ENCODE measurements around the gene CAPZA1. TPM values are rescaled to one million over a fixed set of nuclear protein-coding genes. Genes with fewer than 3 reads are reported as not detected.

CAPZA1 gene
- polyA plus RNA-seq, 1 of the 3 experiments (the other 2 are of a cell fraction), result 50.8 TPM

DNA sequence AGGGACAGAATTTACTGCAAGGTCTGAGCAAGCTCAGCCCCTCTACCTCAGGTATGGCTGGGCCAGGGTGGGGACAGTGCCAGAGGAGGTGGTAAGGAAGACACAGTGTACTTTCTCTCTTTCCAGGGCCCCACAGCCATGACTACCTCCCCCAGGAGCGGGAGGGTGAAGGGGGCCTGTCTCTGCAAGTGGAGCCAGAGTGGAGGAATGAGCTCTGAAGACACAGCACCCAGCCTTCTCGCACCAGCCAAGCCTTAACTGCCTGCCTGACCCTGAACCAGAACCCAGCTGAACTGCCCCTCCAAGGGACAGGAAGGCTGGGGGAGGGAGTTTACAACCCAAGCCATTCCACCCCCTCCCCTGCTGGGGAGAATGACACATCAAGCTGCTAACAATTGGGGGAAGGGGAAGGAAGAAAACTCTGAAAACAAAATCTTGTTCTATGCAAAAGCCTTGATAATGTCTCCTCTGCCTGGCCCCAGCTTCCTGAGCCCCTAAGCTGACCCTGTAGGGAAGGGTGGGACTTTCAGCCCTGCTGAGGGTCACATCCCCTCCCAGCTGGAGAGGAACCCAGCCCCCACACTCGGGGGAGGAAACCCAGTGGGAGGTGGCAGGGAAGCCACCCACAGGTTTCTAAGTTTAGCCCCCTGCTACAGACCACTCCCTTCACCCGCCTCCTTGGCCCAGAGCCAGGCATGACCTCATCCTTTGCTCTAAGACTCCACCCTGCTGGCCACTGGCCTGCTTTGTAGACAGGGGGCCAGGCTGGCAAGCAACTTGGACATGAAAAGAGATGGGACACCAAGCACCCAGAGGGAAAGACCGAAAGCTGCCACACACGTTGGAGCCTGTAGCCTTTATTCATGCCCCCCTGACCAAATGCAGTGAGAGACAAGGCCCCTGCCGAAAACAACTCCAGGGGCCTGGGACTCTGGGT, 80.9 kb downstream of the CAPZA1 start (continued):
- TF ChIP-seq CHD2 (IDR thresholded peaks at IDR 0.05; ENCODE audit: low read length, partially characterized antibody), result peak; percentile 24
- TF ChIP-seq FOXJ3 (CRISPR knock-in tag; IDR thresholded peaks at IDR 0.05), result no peak
- TF ChIP-seq GABPA (IDR thresholded peaks at IDR 0.05; ENCODE audit: low read depth), result peak; percentile 8; the same call in 1 of the 2 replicates
- TF ChIP-seq YY1 (IDR thresholded peaks at IDR 0.05; ENCODE audit: low read depth), result no peak
- peak; percentile 98 for TF ChIP-seq NFIC (IDR thresholded peaks at IDR 0.05; ENCODE audit: borderline replicate concordance)
- TF ChIP-seq, protein P1, sequence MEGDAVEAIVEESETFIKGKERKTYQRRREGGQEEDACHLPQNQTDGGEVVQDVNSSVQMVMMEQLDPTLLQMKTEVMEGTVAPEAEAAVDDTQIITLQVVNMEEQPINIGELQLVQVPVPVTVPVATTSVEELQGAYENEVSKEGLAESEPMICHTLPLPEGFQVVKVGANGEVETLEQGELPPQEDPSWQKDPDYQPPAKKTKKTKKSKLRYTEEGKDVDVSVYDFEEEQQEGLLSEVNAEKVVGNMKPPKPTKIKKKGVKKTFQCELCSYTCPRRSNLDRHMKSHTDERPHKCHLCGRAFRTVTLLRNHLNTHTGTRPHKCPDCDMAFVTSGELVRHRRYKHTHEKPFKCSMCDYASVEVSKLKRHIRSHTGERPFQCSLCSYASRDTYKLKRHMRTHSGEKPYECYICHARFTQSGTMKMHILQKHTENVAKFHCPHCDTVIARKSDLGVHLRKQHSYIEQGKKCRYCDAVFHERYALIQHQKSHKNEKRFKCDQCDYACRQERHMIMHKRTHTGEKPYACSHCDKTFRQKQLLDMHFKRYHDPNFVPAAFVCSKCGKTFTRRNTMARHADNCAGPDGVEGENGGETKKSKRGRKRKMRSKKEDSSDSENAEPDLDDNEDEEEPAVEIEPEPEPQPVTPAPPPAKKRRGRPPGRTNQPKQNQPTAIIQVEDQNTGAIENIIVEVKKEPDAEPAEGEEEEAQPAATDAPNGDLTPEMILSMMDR (IDR thresholded peaks at IDR 0.05), result peak; percentile 16; the same call in 1 of the 2 replicates
- TF ChIP-seq MXI1 (IDR thresholded peaks at IDR 0.05; ENCODE audit: low read depth, low read length), result no peak
- TF ChIP-seq RFX5 (IDR thresholded peaks at IDR 0.05; ENCODE audit: low read length), result no peak
- no peak for TF ChIP-seq FOXM1 (IDR thresholded peaks at IDR 0.05; ENCODE audit: low read depth)
- TF ChIP-seq, protein P2, sequence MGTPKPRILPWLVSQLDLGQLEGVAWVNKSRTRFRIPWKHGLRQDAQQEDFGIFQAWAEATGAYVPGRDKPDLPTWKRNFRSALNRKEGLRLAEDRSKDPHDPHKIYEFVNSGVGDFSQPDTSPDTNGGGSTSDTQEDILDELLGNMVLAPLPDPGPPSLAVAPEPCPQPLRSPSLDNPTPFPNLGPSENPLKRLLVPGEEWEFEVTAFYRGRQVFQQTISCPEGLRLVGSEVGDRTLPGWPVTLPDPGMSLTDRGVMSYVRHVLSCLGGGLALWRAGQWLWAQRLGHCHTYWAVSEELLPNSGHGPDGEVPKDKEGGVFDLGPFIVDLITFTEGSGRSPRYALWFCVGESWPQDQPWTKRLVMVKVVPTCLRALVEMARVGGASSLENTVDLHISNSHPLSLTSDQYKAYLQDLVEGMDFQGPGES (IDR thresholded peaks at IDR 0.05; ENCODE audit: low read depth, low read length), result no peak
- TF ChIP-seq NRF1 (IDR thresholded peaks at IDR 0.05; ENCODE audit: low read depth, low read length), result no peak

DNA sequence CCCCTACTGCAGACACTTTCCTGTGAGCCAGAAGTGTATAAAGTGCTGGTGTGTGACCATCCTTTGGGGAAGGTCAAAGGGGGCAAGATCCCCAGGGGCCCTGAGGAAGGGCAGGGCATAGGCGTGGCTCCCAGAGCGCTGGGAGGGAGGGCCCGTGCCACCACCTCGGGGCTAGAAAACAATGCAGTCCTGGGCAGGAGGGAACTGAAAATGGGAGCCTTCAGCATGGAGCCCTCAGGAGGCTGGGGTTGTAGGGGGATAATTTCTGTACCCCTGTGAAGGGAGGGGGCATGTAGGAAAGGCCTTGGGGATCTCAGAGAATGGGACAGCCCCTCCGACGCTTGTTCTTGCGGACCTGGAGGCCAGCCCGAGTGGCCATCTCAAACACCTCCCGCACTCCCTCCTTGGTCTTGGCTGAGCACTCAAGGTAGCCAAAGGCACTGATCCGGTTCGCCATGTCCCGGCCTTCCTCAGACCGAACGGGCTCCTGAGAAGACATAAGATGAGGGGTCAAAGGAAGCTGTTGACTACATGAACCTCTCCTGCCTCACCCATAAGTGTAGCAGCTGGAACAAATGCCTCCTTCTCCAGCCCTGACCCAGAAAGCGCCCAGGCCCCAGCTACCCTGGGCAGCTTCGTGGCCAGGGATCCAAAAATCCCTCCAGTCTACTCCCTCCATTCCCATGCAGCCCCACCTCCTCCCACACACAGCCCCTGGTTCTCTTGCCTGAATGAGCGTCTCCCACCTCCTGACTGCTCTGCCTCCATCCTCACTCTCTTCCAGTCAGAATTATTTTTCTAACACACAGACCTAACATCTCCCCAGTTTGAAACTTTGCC, 81.8 kb downstream of the CAPZA1 start:
- Histone ChIP-seq H3K36me3 (replicated peaks in 1 of 2; ENCODE audit: control insufficient read depth in 1 of 2, insufficient read depth in 2 of 2, low read length in 1 of 2) (peaks cover 28 to 54% of the 10 kb centered on the region in 2 experiments), H3K9me3 (no peaks in the 10 kb centered on the region), H2AFZ (ENCODE audit: low read depth) (no peak overlapping the region), H3K4me3 (ENCODE audit: low read depth in 2 of 2, low read length in 1 of 2) (0 out of 4 replicates have a peak overlapping the region, but pooled peaks of 1 of the 2 experiments have one; percentile 18), H3K27me3 (ENCODE audit: insufficient read depth) (no peaks in the 10 kb centered on the region), H4K20me1 (ENCODE audit: insufficient read depth) (peaks cover 11% of the 10 kb centered on the region), H3F3A (replicated peaks; ENCODE audit: insufficient read depth) (peaks cover 47% of the 10 kb centered on the region), H3K27ac (ENCODE audit: low read depth in 2 of 2, low read length in 1 of 2) (peak overlapping the region; percentile 70 to 90), H3K4me1 (ENCODE audit: control insufficient read depth in 1 of 2, insufficient read depth in 2 of 2, low read depth in 1 of 2, low read length in 1 of 2) (peaks cover 36 to 60% of the 10 kb centered on the region in 2 experiments; a peak in 3 of 4 replicates), H3K9me2 (no peaks in the 10 kb centered on the region), H3K79me2 (ENCODE audit: insufficient read depth) (peaks cover 38% of the 10 kb centered on the region), H3K4me2 (peak overlapping the region; percentile 46), H3K9ac (peak overlapping the region; percentile 57; the same call in 1 of the 2 replicates)
- DNase-seq, result no peak
- POLR2A ChIA-PET, result interaction anchor here (1.2 kb wide), 2 partner anchors 27 to 300 kb away, joined by 3 to 5 read pairs; partner anchors contain the start of gene MOV10
- CTCF ChIA-PET, result interaction anchor here (0.7 to 4.4 kb wide), 8 partner anchors 14 to 311 kb away, joined by 3 to 21 read pairs (median 8); partner anchors contain the start of genes MOV10 and PPM1J
- WGBS (ENCODE audit: low lambda C conversion rate), result 92% methylated on average over 17 of the region's 17 CpGs
- no peak for TF ChIP-seq CHD2 (IDR thresholded peaks at IDR 0.05; ENCODE audit: low read length, partially characterized antibody)
- TF ChIP-seq, protein P3, sequence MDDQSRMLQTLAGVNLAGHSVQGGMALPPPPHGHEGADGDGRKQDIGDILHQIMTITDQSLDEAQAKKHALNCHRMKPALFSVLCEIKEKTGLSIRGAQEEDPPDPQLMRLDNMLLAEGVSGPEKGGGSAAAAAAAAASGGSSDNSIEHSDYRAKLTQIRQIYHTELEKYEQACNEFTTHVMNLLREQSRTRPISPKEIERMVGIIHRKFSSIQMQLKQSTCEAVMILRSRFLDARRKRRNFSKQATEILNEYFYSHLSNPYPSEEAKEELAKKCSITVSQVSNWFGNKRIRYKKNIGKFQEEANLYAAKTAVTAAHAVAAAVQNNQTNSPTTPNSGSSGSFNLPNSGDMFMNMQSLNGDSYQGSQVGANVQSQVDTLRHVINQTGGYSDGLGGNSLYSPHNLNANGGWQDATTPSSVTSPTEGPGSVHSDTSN (IDR thresholded peaks at IDR 0.05), result no peak
- TF ChIP-seq, protein P2 (IDR thresholded peaks at IDR 0.05; ENCODE audit: low read depth, low read length), result no peak
- TF ChIP-seq FOXM1 (IDR thresholded peaks at IDR 0.05; ENCODE audit: low read depth), result no peak
- TF ChIP-seq, protein P4, sequence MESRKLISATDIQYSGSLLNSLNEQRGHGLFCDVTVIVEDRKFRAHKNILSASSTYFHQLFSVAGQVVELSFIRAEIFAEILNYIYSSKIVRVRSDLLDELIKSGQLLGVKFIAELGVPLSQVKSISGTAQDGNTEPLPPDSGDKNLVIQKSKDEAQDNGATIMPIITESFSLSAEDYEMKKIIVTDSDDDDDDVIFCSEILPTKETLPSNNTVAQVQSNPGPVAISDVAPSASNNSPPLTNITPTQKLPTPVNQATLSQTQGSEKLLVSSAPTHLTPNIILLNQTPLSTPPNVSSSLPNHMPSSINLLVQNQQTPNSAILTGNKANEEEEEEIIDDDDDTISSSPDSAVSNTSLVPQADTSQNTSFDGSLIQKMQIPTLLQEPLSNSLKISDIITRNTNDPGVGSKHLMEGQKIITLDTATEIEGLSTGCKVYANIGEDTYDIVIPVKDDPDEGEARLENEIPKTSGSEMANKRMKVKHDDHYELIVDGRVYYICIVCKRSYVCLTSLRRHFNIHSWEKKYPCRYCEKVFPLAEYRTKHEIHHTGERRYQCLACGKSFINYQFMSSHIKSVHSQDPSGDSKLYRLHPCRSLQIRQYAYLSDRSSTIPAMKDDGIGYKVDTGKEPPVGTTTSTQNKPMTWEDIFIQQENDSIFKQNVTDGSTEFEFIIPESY (IDR thresholded peaks at IDR 0.05; ENCODE audit: borderline replicate concordance, low read depth), result no peak
- no peak; the same call in 1 of the 2 replicates for TF ChIP-seq POLR2AphosphoS5 (IDR thresholded peaks at IDR 0.05; ENCODE audit: low read depth, low read length)
- TF ChIP-seq RFX5 (IDR thresholded peaks at IDR 0.05; ENCODE audit: low read length), result no peak
- TF ChIP-seq RAD21 (IDR thresholded peaks at IDR 0.05; ENCODE audit: low read length), result no peak
- TF ChIP-seq FOXJ3 (CRISPR knock-in tag; IDR thresholded peaks at IDR 0.05), result no peak
- TF ChIP-seq EP300 (IDR thresholded peaks at IDR 0.05; ENCODE audit: borderline replicate concordance in 1 of 2, low read depth in 1 of 2, low read length in 1 of 2), result no peak
- TF ChIP-seq NRF1 (IDR thresholded peaks at IDR 0.05; ENCODE audit: low read depth, low read length), result no peak
- no peak for TF ChIP-seq GABPA (IDR thresholded peaks at IDR 0.05; ENCODE audit: low read depth)
- TF ChIP-seq ELF1 (IDR thresholded peaks at IDR 0.05), result no peak
- TF ChIP-seq TEAD4 (IDR thresholded peaks at IDR 0.05; ENCODE audit: borderline replicate concordance, insufficient read depth), result no peak

Data from SK-N-SH (cell line).